Loucy (cell line): Measurements from ENCODE around the gene MPIG6B.

Source experiments
- EZH2phosphoT487 ChIP-seq: fragments of 200-600 bp; IDR thresholded peaks from 2 replicates; pipeline ENCODE4 v1.6.1; 2018; ENCODE audit warnings: antibody characterized with exemption, mild to moderate bottlenecking, moderate library complexity, borderline replicate concordance
- TF ChIP-seq, protein P1 (sequence below): fragments of 200-600 bp; sonication (generic); conservative IDR thresholded peaks from 2 replicates; pipeline ENCODE4 v1.5.1; 2014; ENCODE audit warnings: mild to moderate bottlenecking, antibody characterized with exemption, low read length

GRCh38 chr6:31744422-31744821 lies 21.2 kb downstream of the MPIG6B start:
- TF ChIP-seq, protein P1, sequence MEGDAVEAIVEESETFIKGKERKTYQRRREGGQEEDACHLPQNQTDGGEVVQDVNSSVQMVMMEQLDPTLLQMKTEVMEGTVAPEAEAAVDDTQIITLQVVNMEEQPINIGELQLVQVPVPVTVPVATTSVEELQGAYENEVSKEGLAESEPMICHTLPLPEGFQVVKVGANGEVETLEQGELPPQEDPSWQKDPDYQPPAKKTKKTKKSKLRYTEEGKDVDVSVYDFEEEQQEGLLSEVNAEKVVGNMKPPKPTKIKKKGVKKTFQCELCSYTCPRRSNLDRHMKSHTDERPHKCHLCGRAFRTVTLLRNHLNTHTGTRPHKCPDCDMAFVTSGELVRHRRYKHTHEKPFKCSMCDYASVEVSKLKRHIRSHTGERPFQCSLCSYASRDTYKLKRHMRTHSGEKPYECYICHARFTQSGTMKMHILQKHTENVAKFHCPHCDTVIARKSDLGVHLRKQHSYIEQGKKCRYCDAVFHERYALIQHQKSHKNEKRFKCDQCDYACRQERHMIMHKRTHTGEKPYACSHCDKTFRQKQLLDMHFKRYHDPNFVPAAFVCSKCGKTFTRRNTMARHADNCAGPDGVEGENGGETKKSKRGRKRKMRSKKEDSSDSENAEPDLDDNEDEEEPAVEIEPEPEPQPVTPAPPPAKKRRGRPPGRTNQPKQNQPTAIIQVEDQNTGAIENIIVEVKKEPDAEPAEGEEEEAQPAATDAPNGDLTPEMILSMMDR: no peak
- no peak for TF ChIP-seq EZH2phosphoT487
